Right lobe of liver (tissue), 6 donors: ENCODE results near the gene TCF15. TPM values are rescaled to one million over a fixed set of nuclear protein-coding genes. Genes with fewer than 3 reads are reported as not detected.
A peak's percentile ranks its signal among the peaks of the same experiment; 100 is the strongest.

Source experiments
- ATAC-seq, 4 donors: fragments of 200-7000 bp; cut with Tn5 transposase; one replicate each; pipeline ENCODE4 v1.9.1; 2020; ENCODE audit warnings: mild to moderate bottlenecking in 4 of 4, moderate library complexity in 4 of 4
- DNase-seq, 3 donors: peaks; one replicate each; pipeline ENCODE4 v3.0.0-alpha.2; 2020
- H3K27ac ChIP-seq, 3 donors: fragments of 200-600 bp; one replicate each; pipeline ENCODE4 v1.8.0; 2022
- H3K27me3 ChIP-seq, 2 donors: fragments of 200-600 bp; one replicate each; pipeline ENCODE4 v1.8.0; 2022
- H3K36me3 ChIP-seq, 4 donors: fragments of 200-600 bp; sonication (generic) in 1 of 4; one replicate each; pipeline versions ENCODE4 v1.5.1 to v1.8.0; 2017 to 2022; ENCODE audit warnings: control low read depth in 1 of 4
- H3K4me1 ChIP-seq, 4 donors: fragments of 200-600 bp; sonication (generic) in 1 of 4; one replicate each; pipeline versions ENCODE4 v1.5.1 to v1.8.0; 2017 to 2022; ENCODE audit warnings: control low read depth in 1 of 4
- H3K4me3 ChIP-seq, 3 donors: fragments of 200-600 bp; one replicate each; pipeline ENCODE4 v1.8.0; 2022
- H3K9me3 ChIP-seq, 4 donors: fragments of 200-600 bp; sonication (generic) in 1 of 4; one replicate each; pipeline versions ENCODE4 v1.5.1 to v1.8.0; 2017 to 2022; ENCODE audit warnings: control low read depth in 1 of 4
- CTCF ChIP-seq, 4 donors: fragments of 200-600 bp in 3 of 4; fragments of 450-650 bp in 1 of 4; IDR thresholded peaks; one replicate each; pipeline versions ENCODE4 v1.5.1 to v1.8.0; 2016 to 2022; ENCODE audit warnings: antibody characterized with exemption in 4 of 4, mild to moderate bottlenecking in 2 of 4
- POLR2A ChIP-seq: fragments of 450-650 bp; IDR thresholded peaks from one replicate; pipeline ENCODE4 v1.6.1; 2017; ENCODE audit warnings: antibody characterized with exemption, mild to moderate bottlenecking
- WGBS: methylation state at CpG from one replicate; pipeline ENCODE4 v1.1.6; 2018; ENCODE audit warnings: low coverage, low lambda C conversion rate; ENCODE audit not compliant: insufficient coverage; ENCODE audit errors: missing lambda C conversion rate; 5-methylcytosine and 5-hydroxymethylcytosine counted together
- intact Hi-C, 2 donors: fragments of 100-400 bp; cut with DNase I; formaldehyde crosslinking; loops; one replicate each; pipeline versions ENCODE4 v1.11.2 to v1.14.1; 2022
- total RNA-seq, 6 experiments: library from RNA; depleted of rRNA in 2 of 6; stranded (reverse); fragments of >200 nt in 2 of 6; fragmentation: NEBNext Ultra II Directional in 3 of 6; extraction: Animal tissue kit (Norgen Biotek cat#: 25700) in 3 of 6; gene quantifications; one replicate each; pipeline versions ENCODE4 v1.1.0 to v1.2.4, GENCODE V29; 2016 to 2023
- donor health status: DM: no; HTN: yes; CAD: no.
- donor health status: DM: no; HTN: no; CAD: no.
- donor health status: DM: no; HTN: no; CAD: no.
- donor health status: DM: no; HTN: yes; CAD: no.
- donor health status: DM: no; HTN: yes; CAD: no.

TCF15 gene
- total RNA-seq, 6 experiments from 2014 or later: 0.33 TPM; not detected in 5

GRCh38 chr20:568097-568652, 41.9 kb downstream of the TCF15 start:
- H3K9me3 ChIP-seq: no peaks in the 10 kb centered on the region
- H3K27ac ChIP-seq: no peak overlapping the region
- DNase-seq: no peak
- intact Hi-C loops: loop anchor here (10.0 kb wide), 2 partner anchors 97 to 157 kb away; no protein-coding TSS in a partner anchor
- no peak overlapping the region for H3K4me3 ChIP-seq
- H3K4me1 ChIP-seq: no peaks in the 10 kb centered on the region
- peak in 1 of 4 donors; percentile 20 for ATAC-seq
- TF ChIP-seq CTCF (IDR thresholded peaks at IDR 0.05): no peak
- no peak for TF ChIP-seq POLR2A
- H3K36me3 ChIP-seq: no peaks in the 10 kb centered on the region
- 20% methylated on average over 1 of the region's 20 CpGs for WGBS
- H3K27me3 ChIP-seq: no peaks in the 10 kb centered on the region

GRCh38 chr20:564192-564591, 45.9 kb downstream of the TCF15 start:
- Histone ChIP-seq H3K27ac (no peak overlapping the region), H3K27me3 (no peaks in the 10 kb centered on the region), H3K36me3 (no peaks in the 10 kb centered on the region), H3K4me3 (no peak overlapping the region), H3K9me3 (no peaks in the 10 kb centered on the region), H3K4me1 (no peaks in the 10 kb centered on the region)
- ATAC-seq (no peak), DNase-seq (no peak)
- TF ChIP-seq CTCF (IDR thresholded peaks at IDR 0.05): no peak
- TF ChIP-seq POLR2A: no peak
- WGBS: 89% methylated on average over 3 of the region's 3 CpGs
- intact Hi-C loops: loop anchor here (5.0 to 10.0 kb wide), 3 partner anchors 101 to 168 kb away; no protein-coding TSS in a partner anchor

DNA sequence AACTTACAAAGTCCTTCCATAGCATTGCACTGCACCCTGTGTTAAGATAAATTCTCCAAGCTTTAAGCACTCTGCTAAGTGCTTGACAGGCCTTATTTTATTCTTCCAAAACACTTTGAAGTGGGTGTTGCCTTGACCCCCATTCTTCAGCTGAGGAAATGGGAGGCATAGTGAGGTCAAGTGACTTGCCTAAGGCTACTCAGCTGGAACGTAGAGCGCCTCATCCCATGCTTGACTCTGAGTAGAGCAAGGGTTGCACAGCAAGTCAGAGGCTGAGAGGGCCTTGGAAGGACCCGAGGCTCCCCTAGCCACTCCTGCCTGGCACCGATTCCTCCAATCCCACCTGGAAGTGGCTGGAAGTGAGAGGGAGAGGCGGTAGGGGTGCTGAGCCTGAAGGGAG, 46.9 kb downstream of the TCF15 start:
- 40% methylated on average over 1 of the region's 5 CpGs for WGBS
- Histone ChIP-seq H3K36me3 (no peaks in the 10 kb centered on the region), H3K4me1 (no peaks in the 10 kb centered on the region), H3K4me3 (no peak overlapping the region), H3K27me3 (no peaks in the 10 kb centered on the region), H3K27ac (no peak overlapping the region), H3K9me3 (no peaks in the 10 kb centered on the region)
- TF ChIP-seq POLR2A: no peak
- TF ChIP-seq CTCF (IDR thresholded peaks at IDR 0.05): no peak
- intact Hi-C loops: loop anchor here (5.0 to 10.0 kb wide), 3 partner anchors 102 to 169 kb away; no protein-coding TSS in a partner anchor
- ATAC-seq (no peak), DNase-seq (no peak)

DNA sequence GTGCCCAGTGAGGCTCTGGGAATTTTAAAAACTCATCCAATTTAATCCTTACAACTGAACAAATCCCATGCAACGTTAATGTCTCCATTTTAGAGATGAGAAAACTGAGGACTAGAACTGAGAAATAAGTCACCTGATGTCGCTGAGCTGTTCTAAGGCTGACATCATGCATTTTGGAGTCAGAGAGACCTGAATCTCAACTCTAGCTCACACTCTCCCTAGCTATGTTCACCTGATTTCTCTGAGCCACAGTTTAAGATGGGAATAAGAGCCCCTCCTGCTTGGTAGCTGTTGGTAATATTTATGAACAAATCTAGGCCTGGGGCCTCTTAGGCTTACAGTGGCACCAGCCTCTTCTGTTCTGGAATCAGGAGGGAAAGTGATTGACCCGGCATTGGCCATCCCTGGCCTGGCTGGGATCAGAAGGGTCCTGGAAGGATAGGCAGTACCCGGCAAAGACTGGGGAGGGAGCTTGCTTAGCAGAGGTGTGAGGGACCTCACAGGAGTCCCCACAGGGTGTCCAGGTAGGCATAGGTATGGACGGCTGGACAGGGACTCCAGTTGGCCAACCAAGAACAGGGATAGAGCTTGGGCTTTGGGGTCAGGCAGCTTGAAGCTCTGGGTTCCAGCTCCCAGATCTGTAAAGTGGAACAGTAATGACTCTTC, 47.7 kb downstream of the TCF15 start:
- no peaks in the 10 kb centered on the region for H3K36me3 ChIP-seq
- WGBS: 67% methylated on average over 3 of the region's 5 CpGs
- no peaks in the 10 kb centered on the region for H3K9me3 ChIP-seq
- H3K27ac ChIP-seq: no peak overlapping the region
- no peak for ATAC-seq
- no peak for DNase-seq
- H3K4me3 ChIP-seq: no peak overlapping the region
- intact Hi-C loops: loop anchor here (5.0 to 10.0 kb wide), 3 partner anchors 102 to 170 kb away; no protein-coding TSS in a partner anchor
- no peak for TF ChIP-seq POLR2A
- no peak for TF ChIP-seq CTCF (IDR thresholded peaks at IDR 0.05)
- no peaks in the 10 kb centered on the region for H3K4me1 ChIP-seq
- H3K27me3 ChIP-seq: no peaks in the 10 kb centered on the region
